GM21619 (cell line): ENCODE data around the gene STEAP1B.

Source experiments
- ATAC-seq: cut with Tn5 transposase; IDR thresholded peaks from one replicate; pipeline ENCODE4 v1.9.1; 2021; ENCODE audit not compliant: unreplicated experiment

Gene STEAP1B

DNA sequence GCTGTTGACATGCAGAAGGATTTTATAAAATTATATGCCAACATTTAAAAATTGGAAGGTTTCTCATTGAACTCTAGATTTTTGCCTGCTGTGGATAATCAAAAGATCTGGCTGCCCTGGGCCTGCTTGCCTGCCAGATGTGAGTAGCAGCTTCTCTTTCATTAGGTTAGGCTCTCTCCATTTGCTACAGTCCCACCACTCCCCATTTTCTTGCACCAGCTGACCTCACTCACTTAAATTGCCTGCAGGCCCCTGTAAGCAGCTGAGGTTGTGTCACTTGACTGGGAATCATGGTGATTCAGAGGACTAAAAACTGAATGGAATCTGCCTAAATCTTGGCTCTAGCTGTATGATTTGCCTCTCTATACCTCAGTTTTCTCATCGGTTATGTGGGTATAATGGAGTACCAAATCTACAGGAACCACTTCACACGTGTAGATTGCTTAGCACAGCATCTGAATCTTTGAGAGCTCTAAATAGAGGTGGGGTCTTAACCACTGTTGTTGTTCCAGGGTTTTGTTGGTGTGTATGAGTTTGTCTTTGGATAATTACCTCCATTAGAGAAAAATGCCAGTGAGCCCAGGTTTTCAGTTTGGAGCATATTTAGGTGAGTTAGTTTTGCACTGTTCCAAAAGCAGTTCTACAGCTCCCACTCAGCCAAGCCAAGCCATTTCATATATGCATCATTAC is 124.5 kb downstream of the STEAP1B start:
- ATAC-seq, result no peak

DNA sequence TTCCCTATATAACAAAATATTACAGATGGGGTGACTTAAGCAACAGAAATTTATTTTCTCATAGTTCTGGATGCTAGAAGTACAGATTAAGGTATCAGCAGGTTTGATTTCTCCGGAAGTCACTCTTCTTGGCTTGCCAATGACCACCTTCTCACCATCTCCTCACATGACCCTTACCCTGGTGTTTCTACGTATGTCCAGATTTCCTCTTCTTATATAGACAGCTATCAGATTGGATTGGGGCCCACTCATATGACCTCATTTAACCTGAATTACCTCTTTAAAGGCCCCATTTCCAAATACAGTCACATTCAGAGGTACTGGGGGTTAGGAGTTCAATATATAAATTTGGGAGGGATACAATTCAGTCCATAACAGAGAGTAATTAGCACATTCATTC is 126.1 kb downstream of the STEAP1B start:
- no peak for ATAC-seq

DNA sequence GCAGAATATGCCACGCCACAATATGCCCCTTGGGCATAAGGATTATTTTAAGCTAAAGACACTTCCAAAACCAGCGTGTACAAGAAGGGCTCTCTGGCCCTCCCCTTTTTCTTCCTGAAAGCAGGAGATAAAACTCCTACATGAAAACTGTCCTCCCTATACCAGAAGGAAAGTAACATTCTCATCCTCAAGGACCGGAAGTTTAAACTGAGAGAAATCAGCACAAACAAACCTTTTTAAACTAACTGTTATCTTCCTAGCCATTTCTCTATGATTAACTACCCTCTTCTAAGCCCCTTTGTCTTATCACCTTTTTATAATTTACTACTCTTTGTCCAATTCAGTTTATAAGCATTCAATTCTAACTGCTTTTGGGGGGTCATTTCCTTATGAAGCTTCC is 126.6 kb downstream of the STEAP1B start:
- no peak for ATAC-seq

DNA sequence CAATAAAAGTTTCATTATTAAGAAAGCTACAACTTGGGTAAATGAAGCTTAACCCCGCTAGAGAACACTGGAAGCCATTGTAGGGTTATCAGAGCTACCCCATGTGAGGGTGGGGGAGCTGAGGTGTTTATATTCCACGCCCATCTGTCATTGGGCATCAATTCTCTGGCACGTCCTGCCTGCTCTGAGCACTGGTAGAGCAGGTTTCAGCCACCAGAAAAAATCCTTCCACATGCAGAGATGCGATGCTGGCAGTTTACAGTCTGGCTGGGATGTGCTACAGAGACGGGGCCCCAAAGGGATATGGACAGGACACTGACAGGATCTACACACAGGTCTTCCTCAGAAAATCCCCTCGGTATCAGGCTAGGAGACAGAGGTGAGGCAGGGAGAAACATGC is 127.1 kb downstream of the STEAP1B start:
- ATAC-seq, result no peak

DNA sequence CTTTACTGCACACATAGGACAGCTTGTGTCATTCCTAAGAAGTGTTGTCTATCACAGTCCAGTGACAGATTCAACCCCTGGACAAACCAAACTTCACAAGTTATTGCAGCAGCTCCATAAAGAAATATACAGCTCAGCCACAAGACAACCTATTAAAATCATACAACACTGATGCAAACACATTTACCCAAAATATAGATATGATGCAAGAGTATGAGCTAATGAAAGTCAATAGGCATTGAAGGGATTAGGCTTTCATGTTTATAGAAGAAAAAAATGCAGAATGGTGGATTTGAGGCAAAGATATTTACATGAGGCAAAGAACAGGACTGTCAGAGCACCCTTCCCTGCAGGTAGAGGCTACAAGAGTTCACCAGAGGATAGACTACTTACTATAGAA is 128.1 kb downstream of the STEAP1B start:
- ATAC-seq, result no peak
